NOMO-1 treated with dmso at 0.1 percent for 144 hours (cell line): ENCODE results near the gene TMEM81.

ENCODE experiments used
- DNase-seq: peaks from one replicate; lab custom pipeline; 2025; ENCODE audit not compliant: unreplicated experiment; lab: John Stamatoyannopoulos, UW

The TMEM81 gene

GRCh38 chr1:205038132-205038786, 46.0 kb downstream of the TMEM81 start:
- DNase-seq, result no peak

- no peak for DNase-seq
These were observed 46.7 kb downstream of the TMEM81 start for GRCh38 chr1:205037539-205037938.
